Spleen (tissue), 7 donors: ENCODE results near the gene CDRT4.
"Not testable (repeated sequence)": the region's sequence is repeated elsewhere in the genome, so short reads cannot be mapped to it uniquely, and the experiment has no call there.

ENCODE experiments used
- POLR2AphosphoS5 ChIP-seq, 3 donors: sonication (generic); formaldehyde crosslinking; IDR thresholded peaks; one replicate each; pipeline ENCODE4 v1.5.1; 2017; ENCODE audit warnings: antibody characterized with exemption in 3 of 3
- TF ChIP-seq, protein P1 (sequence below), 11 experiments: fragments of 200-600 bp in 7 of 11; fragments of 450-650 bp in 4 of 11; sonication (generic) in 4 of 11; IDR thresholded peaks in 8 of 11; conservative IDR thresholded peaks in 3 of 11; 1 replicate in 7 of 11; 2 replicates in 4 of 11; pipeline versions ENCODE4 v1.4.0 to v1.8.0; 2016 to 2021; ENCODE audit warnings: antibody characterized with exemption in 11 of 11, inconsistent platforms in 4 of 11, mild to moderate bottlenecking in 1 of 11
- donor health status: DM: no; HTN: no; CAD: no; lungs with moderate emphysema.
- donor health status: DM: no; HTN: no; CAD: no.
- donor health status: DM: no; HTN: no; CAD: no.

DNA sequence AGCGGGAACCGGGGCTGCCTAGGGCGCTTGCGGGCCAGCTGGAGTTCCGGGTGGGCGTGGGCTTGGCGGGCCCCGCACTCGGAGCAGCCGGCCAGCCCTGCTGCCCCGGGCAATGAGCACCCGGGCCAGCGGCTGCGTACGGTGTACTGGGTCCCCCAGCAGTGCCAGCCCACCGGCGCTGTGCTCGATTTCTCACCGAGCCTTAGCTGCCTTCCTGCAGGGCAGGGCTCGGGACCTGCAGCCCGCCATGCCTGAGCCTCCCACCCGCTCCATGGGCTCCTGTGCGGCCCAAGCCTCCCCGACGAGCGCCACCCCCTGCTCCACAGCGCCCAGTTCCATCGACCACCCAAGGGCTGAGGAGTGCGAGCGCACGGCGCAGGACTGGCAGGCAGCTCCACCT lies 38.3 kb upstream of the CDRT4 start:
- TF ChIP-seq POLR2AphosphoS5 (IDR thresholded peaks at IDR 0.05), result not testable (repeated sequence)
- TF ChIP-seq, protein P1, sequence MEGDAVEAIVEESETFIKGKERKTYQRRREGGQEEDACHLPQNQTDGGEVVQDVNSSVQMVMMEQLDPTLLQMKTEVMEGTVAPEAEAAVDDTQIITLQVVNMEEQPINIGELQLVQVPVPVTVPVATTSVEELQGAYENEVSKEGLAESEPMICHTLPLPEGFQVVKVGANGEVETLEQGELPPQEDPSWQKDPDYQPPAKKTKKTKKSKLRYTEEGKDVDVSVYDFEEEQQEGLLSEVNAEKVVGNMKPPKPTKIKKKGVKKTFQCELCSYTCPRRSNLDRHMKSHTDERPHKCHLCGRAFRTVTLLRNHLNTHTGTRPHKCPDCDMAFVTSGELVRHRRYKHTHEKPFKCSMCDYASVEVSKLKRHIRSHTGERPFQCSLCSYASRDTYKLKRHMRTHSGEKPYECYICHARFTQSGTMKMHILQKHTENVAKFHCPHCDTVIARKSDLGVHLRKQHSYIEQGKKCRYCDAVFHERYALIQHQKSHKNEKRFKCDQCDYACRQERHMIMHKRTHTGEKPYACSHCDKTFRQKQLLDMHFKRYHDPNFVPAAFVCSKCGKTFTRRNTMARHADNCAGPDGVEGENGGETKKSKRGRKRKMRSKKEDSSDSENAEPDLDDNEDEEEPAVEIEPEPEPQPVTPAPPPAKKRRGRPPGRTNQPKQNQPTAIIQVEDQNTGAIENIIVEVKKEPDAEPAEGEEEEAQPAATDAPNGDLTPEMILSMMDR (IDR thresholded peaks at IDR 0.05 in 8 of 11, conservative IDR thresholded peaks at IDR 0.05 in 3 of 11), result not testable (repeated sequence)
